Endodermal cell (in vitro differentiated cells): ENCODE measurements around the gene TBC1D4. TPM values are rescaled to one million over a fixed set of nuclear protein-coding genes. Genes with fewer than 3 reads are reported as not detected.

Experiments used
- DNase-seq: peaks from one replicate; pipeline ENCODE4 v3.0.0-alpha.2; 2017
- H3K27ac ChIP-seq: 2 replicates; pipeline ENCODE4 v1.5.1; 2013; ENCODE audit warnings: mild to moderate bottlenecking, low read depth, low read length, moderate library complexity
- H3K27me3 ChIP-seq: 2 replicates; pipeline ENCODE4 v1.6.1; 2013; ENCODE audit warnings: mild to moderate bottlenecking, low read length, moderate library complexity; ENCODE audit not compliant: insufficient read depth, control insufficient read depth, poor library complexity, severe bottlenecking
- H3K36me3 ChIP-seq: 2 replicates; pipeline ENCODE4 v1.7.0; 2013; ENCODE audit warnings: mild to moderate bottlenecking, low read length, moderate library complexity; ENCODE audit not compliant: control insufficient read depth, insufficient read depth
- H3K4me1 ChIP-seq: one replicate; pipeline ENCODE4 v1.7.0; 2013; ENCODE audit warnings: low read length; ENCODE audit not compliant: control insufficient read depth, insufficient read depth
- H3K4me3 ChIP-seq: 2 replicates; pipeline ENCODE4 v1.5.1; 2013; ENCODE audit warnings: mild to moderate bottlenecking, low read length, moderate library complexity
- H3K9ac ChIP-seq: 2 replicates; pipeline ENCODE4 v1.6.1; 2013; ENCODE audit warnings: mild to moderate bottlenecking, low read length, moderate library complexity; ENCODE audit not compliant: poor library complexity, severe bottlenecking; ENCODE audit errors: extremely low read depth
- H3K9me3 ChIP-seq: 2 replicates; pipeline ENCODE4 v1.6.1; 2013; ENCODE audit warnings: mild to moderate bottlenecking, low read length, moderate library complexity; ENCODE audit not compliant: control insufficient read depth
- H3K27ac Mint-ChIP-seq: 2 replicates; pipeline ENCODE4 v1.8.0; 2020; ENCODE audit warnings: mixed read lengths
- H3K27me3 Mint-ChIP-seq: 2 replicates; pipeline ENCODE4 v1.8.0; 2021; ENCODE audit warnings: mild to moderate bottlenecking, mixed read lengths; ENCODE audit not compliant: insufficient read depth
- H3K36me3 Mint-ChIP-seq: 2 replicates; pipeline ENCODE4 v1.8.0; 2020; ENCODE audit warnings: low read depth, mixed read lengths
- H3K4me1 Mint-ChIP-seq: 2 replicates; pipeline ENCODE4 v1.8.0; 2020; ENCODE audit warnings: mixed read lengths
- H3K4me3 Mint-ChIP-seq: 2 replicates; pipeline ENCODE4 v1.8.0; 2020; ENCODE audit warnings: mild to moderate bottlenecking, moderate library complexity, mixed read lengths
- H3K9me3 Mint-ChIP-seq: 2 replicates; pipeline ENCODE4 v1.8.0; 2020; ENCODE audit warnings: mild to moderate bottlenecking, mixed read lengths
- WGBS, 2 experiments: methylation state at CpG; one replicate each; pipeline versions ENCODE4 v1.1.5 to v1.1.7; 2013; ENCODE audit warnings: missing lambda C conversion rate in 2 of 2, mixed read lengths in 1 of 2; ENCODE audit not compliant: insufficient coverage in 1 of 2, insufficient read length in 1 of 2; 5-methylcytosine and 5-hydroxymethylcytosine counted together
- total RNA-seq, 2 donors: library from RNA; stranded (reverse); fragmentation: NEBNext Ultra II Directional in 1 of 2; extraction: Animal tissue kit (Norgen Biotek cat#: 25700) in 1 of 2; gene quantifications; 2 replicates in 1 of 2; 3 replicates in 1 of 2; pipeline ENCODE4 v1.2.1, GENCODE V29; 2021
- TF ChIP-seq, protein P1 (sequence below): fragments of 200-600 bp; sonication (generic); conservative IDR thresholded peaks from 2 replicates; pipeline ENCODE4 v1.5.0; 2021; ENCODE audit warnings: antibody characterized with exemption, mild to moderate bottlenecking

The TBC1D4 gene
- total RNA-seq, 2 donors from 2014 or later = 3.2 to 4.7 TPM

DNA sequence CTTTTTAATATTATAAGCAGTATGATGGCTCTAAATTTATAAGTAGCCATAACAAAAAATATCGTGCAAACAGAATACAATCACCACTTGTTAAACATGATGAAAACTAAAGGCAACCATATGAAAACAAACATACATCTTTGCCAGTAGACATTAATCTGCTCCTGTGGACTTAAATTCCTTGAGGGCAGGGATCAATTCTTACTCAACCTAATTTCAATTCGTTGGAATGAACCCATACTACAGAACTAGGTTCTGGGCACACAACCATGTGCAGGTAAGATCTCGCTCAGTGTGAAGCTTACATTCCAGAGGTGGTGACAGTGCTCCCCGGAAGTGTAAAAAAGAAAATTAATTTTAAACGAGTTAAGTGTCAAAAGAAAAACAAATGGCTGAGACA, 13.4 kb downstream of the TBC1D4 start:
- peaks cover 27% of the 10 kb centered on the region for H3K9me3 Mint-ChIP-seq
- peaks cover 17% of the 10 kb centered on the region for H3K36me3 Mint-ChIP-seq
- no peak overlapping the region for H3K27ac ChIP-seq
- peaks cover 34% of the 10 kb centered on the region for H3K27me3 Mint-ChIP-seq
- no peak overlapping the region for H3K9ac ChIP-seq
- H3K36me3 ChIP-seq = no peaks in the 10 kb centered on the region
- H3K27me3 ChIP-seq = peaks cover 36% of the 10 kb centered on the region
- no peak overlapping the region for H3K4me3 Mint-ChIP-seq
- no peak overlapping the region for H3K4me3 ChIP-seq
- TF ChIP-seq, protein P1, sequence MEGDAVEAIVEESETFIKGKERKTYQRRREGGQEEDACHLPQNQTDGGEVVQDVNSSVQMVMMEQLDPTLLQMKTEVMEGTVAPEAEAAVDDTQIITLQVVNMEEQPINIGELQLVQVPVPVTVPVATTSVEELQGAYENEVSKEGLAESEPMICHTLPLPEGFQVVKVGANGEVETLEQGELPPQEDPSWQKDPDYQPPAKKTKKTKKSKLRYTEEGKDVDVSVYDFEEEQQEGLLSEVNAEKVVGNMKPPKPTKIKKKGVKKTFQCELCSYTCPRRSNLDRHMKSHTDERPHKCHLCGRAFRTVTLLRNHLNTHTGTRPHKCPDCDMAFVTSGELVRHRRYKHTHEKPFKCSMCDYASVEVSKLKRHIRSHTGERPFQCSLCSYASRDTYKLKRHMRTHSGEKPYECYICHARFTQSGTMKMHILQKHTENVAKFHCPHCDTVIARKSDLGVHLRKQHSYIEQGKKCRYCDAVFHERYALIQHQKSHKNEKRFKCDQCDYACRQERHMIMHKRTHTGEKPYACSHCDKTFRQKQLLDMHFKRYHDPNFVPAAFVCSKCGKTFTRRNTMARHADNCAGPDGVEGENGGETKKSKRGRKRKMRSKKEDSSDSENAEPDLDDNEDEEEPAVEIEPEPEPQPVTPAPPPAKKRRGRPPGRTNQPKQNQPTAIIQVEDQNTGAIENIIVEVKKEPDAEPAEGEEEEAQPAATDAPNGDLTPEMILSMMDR = no peak
- H3K27ac Mint-ChIP-seq = no peak overlapping the region
- no peaks in the 10 kb centered on the region for H3K4me1 Mint-ChIP-seq
- WGBS, 2 experiments = 87 to 96% methylated on average over 4 to 5 of the region's 5 CpGs
- no peak for DNase-seq
- H3K9me3 ChIP-seq = peaks cover 26% of the 10 kb centered on the region
- no peaks in the 10 kb centered on the region for H3K4me1 ChIP-seq

DNA sequence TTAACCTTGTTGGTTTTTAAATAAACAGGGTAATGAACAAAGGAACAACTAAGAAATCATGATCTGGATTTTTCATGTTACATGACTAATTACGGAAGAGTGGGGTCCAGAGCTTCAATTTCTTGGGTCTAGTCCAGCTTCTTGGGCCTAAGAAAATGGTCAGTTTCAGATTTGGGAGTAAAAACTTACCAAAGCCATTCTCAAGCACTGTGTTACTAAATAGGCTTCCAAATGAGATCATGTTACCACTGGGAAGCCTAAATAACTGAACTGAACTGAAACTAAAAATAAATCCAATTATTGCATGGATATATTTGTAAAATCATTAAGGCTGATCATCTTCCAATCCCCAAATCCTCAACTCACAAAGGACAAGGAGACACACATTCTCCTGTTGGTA, 13.9 kb downstream of the TBC1D4 start:
- Mint-ChIP-seq H3K27ac (no peak overlapping the region), H3K9me3 (peaks cover 31% of the 10 kb centered on the region), H3K4me1 (no peaks in the 10 kb centered on the region), H3K27me3 (peaks cover 39% of the 10 kb centered on the region), H3K36me3 (peaks cover 17% of the 10 kb centered on the region), H3K4me3 (no peak overlapping the region)
- Histone ChIP-seq H3K9me3 (peaks cover 31% of the 10 kb centered on the region), H3K27me3 (peaks cover 37% of the 10 kb centered on the region), H3K27ac (no peak overlapping the region), H3K4me3 (no peak overlapping the region), H3K36me3 (no peaks in the 10 kb centered on the region), H3K9ac (no peak overlapping the region), H3K4me1 (no peaks in the 10 kb centered on the region)
- TF ChIP-seq, protein P1 = no peak
- DNase-seq = no peak
- WGBS, 2 experiments = 78 to 100% methylated on average over 1 of the region's 1 CpG

DNA sequence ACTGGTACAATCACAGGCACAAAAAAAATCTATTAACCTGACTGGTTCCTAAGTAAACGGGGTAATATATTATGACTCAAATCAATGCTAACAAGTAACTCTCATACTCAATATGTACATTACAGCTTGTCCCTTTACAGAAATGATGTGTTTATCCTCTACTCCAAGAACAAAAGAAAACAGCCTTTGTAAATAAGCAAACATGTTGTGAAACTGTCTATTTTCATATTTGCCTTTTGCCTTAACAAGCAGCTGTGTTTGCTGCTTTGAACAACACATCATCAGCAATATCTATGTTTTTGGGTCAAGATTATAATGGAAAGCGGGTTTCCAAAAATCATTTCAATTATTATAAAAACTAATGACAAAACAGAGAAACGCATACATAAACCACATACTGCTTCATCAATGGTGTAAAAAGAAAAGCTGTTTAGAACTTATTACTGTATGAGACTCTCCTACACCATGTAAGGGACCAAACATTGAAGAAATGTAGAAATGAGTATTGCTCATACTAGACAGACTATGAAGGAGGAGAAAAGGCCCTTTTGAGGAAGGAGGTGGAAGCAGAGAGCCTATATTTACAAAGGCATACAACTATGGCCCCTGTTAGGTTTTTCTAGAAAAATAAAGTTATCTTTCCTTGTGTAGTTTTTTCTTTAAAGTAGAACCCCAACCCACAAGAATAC, 14.8 kb downstream of the TBC1D4 start:
- Histone ChIP-seq H3K9me3 (peaks cover 38% of the 10 kb centered on the region), H3K4me1 (no peaks in the 10 kb centered on the region), H3K27ac (no peak overlapping the region), H3K9ac (no peak overlapping the region), H3K27me3 (peaks cover 39% of the 10 kb centered on the region), H3K4me3 (no peak overlapping the region), H3K36me3 (no peaks in the 10 kb centered on the region)
- no peaks in the 10 kb centered on the region for H3K4me1 Mint-ChIP-seq
- DNase-seq = no peak
- peaks cover 31% of the 10 kb centered on the region for H3K9me3 Mint-ChIP-seq
- H3K36me3 Mint-ChIP-seq = peaks cover 17% of the 10 kb centered on the region
- no peak overlapping the region for H3K4me3 Mint-ChIP-seq
- TF ChIP-seq, protein P1 = no peak
- no peak overlapping the region for H3K27ac Mint-ChIP-seq
- H3K27me3 Mint-ChIP-seq = peaks cover 48% of the 10 kb centered on the region
- WGBS, 2 experiments = 90% methylated on average over 1 of the region's 3 CpGs; no CpG with 5 or more reads in 1 of the 2 experiments
